ENCODE measurements around the gene ERC1. TPM values are rescaled to one million over a fixed set of nuclear protein-coding genes. Genes with fewer than 3 reads are reported as not detected.
"Not testable (repeated sequence)": the region's sequence is repeated elsewhere in the genome, so short reads cannot be mapped to it uniquely, and the experiment has no call there.

ERC1 gene
- total RNA-seq, 2 donors from 2014 or later: 53.2 to 53.4 TPM

DNA sequence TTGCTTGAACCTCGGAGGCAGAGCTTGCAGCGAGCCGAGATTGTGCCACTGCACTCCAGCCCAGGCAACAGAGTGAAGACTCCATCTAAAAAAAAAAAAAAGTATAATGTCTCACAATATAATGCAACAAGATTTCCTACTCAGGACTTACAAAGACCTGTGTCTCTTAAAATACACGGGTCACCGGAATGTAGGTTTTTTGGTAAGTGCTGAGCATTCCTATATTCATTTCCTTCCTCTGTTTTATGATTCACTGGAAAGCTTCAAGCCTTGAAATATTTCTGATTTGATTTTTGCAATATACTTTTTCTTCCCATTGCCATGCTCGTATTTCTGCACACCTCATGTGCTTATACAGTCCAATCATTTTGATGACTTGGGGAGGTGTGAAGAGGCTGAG is 357.6 kb downstream of the ERC1 start:
- intact Hi-C loops (cut with DNase I): no loop called here
- DNase-seq: no peak
- ATAC-seq: no peak

DNA sequence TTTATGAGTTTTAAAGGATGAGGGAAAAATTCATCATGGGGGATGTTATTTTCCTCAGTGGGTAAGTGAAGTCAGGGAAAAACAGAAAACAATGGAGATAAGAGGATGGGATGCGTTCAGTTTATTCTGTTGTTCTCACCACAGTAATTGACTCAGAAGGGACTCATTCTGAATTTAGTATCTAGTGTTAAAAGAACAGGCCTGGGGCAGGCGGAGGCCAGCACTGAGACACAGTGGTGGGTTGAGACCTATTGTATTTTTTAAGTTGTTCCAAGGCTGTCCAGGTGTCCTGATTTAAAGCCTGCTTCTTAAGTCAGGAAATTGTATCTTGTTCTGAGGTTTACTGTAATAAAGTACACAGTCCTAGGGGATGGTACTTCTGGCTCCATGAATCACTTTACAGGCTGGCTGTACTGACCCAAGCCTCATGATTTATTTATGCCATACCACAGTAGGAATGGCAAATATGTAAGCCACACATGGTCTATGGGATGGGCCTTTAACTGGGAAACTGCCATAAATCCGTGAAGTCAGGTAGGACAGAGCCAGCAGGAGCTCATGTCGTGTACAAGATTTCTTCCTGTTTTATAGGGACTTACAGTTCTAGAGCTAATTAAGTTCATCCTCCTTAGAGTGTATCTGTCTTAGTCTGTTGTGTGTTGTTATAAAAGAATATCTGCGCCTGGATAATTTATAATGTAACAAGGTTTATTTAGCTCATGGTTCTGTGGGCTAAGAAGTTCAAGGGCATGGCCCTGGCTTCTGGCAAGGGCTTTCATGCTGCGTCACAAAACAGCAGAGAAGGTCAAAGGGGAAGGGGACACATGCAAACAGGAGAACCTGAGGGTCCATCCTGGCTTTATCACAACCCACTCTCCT is 359.3 kb downstream of the ERC1 start:
- DNase-seq (no peak), ATAC-seq (peak in 1 of 2 donors; percentile 12)
- intact Hi-C loops (cut with DNase I): no loop called here

DNA sequence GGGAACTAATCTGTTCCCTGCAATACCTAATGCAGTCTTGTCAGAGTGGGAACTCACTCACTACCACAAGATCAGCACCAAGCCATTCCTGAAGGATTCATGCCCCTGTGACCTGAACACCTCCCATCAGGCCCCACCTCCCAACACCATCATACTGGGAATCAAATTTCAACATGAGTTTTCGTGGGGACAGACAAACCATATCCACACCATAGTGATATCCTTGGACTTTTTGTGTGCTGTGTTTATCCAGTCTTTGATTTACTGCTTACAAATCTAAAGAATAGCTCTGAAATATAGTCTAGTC is 359.9 kb downstream of the ERC1 start:
- ATAC-seq (no peak), DNase-seq (no peak)
- intact Hi-C loops (cut with DNase I): no loop called here

DNA sequence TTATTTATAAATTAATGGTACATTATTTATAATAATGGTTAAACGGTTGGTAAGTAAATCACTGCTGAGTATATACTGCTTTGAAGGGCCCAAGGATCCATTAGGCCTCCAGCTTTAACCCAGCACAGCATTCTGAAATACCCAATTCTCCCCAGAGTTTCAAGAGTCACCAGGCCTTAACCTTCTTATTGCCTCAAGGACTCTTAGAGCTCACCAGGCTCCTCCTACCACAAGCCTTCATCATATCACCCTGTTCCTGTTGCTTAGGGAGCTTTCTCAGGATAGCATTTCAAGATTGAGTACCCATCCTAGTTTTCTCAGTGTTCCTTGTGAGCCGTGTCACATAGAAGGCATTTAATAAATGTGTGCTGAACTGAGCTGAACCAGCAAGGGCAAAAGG is 360.9 kb downstream of the ERC1 start:
- intact Hi-C loops (cut with DNase I): no loop called here
- no peak for ATAC-seq

DNA sequence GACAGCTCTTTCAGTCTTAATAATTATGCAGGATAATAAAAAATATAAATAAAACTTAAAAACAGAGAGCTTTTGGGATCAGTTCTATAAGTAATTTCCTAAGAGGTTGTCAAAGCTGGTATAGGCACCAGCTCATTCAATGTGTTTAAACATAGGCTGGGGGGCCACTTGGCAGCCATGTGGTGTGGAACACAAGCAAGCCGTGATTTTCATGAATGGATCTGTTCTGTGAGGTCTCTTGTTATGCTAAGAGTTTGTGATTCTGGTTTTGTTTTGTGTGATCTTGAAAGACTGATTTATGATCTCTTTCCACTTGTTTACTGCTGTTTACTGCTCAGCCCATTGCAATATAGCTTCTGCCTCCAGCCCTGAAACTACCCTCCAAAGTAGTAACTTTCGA is 362.4 kb downstream of the ERC1 start:
- no peak for ATAC-seq
- intact Hi-C loops (cut with DNase I): no loop called here
- DNase-seq: no peak

More for the DNA sequence above, 360.9 kb downstream of the ERC1 start:
- DNase-seq: no peak

DNA sequence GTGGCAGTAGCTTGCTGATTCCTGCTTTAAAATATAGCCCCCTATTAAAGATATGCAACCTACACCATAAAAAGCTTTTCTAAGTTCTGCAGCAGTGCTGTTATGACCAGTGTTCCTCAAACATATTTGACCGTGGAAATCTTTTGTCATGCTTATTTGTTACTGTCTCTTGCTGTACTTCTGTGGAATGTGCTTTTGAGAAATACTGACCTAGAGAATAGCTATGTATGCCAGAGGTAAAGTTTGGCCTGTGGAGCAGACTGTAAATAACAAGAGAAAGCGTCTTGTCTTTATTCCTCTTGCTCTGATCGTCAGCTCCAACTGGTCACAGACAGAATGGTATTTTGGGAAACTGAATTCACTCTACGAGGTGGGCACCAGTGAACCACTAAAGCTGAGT is 364.4 kb downstream of the ERC1 start:
- ATAC-seq: no peak
- intact Hi-C loops (cut with DNase I): no loop called here

DNA sequence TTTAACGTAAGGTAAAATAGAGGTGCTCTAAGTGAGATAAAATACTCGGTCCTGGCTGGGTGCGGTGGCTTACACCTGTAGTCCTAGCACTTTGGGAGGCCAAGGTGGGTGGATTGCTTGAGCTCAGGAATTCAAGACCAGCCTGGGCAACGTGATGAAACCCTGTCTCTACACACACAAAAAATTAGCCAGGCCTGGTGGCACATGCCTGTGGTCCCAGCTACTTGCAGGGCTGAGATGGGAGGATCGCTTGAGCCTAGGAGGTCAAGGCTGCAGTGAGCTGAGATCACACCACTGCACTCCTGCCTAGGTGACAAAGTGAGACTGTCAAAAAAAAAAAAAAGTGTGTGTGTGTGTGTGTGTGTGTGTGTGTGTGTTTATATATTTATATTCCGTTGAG is 364.8 kb downstream of the ERC1 start:
- DNase-seq; ATAC-seq; intact Hi-C loops (cut with DNase I): not testable (repeated sequence)

More for the DNA sequence above, 364.4 kb downstream of the ERC1 start:
- DNase-seq: no peak

DNA sequence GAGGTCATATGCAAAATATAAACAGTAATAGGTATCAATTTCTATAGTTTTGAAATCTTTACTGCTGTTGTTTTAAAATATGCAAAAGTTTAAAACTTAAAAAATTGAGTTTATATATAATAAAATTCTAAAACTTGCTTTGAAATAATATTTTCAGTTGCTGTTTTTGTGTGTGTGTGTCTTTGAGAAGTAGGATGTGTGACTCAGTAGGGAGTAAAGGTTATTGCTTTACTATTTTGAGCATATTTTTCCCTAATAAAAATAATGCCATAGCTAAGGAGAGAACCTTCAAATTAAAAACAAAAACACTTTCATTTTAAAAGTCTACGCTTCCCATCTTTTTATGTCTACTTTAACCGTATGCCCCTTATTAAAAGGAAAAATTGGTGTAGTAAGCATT is 365.3 kb downstream of the ERC1 start:
- intact Hi-C loops (cut with DNase I): no loop called here
- no peak for ATAC-seq

DNA sequence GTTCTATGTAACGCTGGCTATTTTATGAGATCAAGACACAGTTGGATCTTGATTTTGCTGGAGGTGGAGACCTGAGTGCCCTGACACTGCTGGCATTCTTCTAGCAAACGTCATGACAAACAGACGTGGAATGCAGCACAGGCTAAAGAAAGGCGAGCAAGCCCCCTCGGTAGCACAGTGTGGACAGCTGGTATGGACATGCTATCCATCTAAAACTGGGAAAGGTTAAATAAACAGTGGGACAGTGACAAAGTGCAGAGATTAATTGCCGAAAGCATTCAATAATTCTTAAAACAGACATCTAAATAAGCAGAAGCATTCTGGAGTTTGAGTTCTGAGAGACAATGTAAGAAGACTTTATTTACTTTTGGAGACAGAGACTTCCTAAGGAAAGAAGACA is 366.1 kb downstream of the ERC1 start:
- intact Hi-C loops (cut with DNase I): no loop called here
- ATAC-seq (peak in 1 of 2 donors; percentile 66), DNase-seq (no peak)

More for the DNA sequence above, 365.3 kb downstream of the ERC1 start:
- no peak for DNase-seq

DNA sequence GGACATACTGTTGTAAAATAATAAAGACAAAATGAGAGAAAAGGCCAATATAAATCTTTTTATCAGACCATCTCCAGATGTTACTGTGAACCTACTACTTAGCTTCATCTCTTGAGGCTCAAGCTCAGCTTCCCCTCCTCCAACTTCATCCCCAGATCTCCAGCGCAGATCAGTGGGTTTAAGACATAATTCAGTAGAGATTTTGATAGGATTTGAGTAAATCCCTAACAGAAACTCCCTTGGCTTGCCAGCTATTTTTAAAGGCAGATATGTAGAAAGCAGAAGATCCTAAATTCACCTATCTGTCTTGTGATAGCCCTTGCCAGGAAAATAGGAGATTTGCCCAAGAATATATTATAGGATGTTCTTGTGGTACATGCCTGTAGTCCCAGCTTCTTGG is 366.7 kb downstream of the ERC1 start:
- intact Hi-C loops (cut with DNase I): no loop called here
- ATAC-seq: no peak
- DNase-seq: no peak

DNA sequence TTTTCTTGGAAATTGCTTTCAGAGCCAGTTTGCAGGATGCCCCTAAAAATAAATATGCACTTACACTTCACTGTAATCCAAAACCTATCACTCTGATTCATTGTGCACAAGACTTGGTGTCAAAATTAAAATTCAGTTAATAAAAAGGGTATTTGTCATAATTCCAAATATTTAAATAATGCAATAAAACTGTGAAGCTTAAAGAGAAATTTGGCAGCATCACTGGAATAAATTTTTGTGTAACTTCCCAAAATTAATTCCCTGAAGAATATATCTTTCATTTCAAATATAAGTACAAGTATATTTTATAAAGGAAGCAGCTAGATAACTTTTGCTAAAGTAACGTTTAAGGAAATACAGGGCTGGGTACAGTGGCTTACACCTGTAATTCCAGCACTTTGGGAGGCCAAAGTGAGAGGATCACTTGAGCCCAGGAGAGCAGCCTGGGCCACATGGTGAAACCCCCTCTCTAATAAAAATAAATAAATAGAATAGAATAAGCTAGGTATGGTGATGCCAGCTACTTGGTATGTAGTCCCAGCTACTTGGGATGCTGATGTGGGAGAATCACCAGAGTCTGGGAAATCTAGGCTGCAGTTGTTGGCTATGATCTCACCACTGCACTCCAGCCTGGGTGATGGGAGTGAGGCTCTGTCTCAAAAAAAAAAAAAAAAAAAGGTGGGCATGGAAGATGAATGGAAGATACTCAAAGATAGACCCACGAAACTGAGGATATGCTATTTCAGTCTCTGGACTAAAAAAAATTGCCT is 369.6 kb downstream of the ERC1 start:
- ATAC-seq (no peak), DNase-seq (no peak)
- intact Hi-C loops (cut with DNase I): no loop called here

DNA sequence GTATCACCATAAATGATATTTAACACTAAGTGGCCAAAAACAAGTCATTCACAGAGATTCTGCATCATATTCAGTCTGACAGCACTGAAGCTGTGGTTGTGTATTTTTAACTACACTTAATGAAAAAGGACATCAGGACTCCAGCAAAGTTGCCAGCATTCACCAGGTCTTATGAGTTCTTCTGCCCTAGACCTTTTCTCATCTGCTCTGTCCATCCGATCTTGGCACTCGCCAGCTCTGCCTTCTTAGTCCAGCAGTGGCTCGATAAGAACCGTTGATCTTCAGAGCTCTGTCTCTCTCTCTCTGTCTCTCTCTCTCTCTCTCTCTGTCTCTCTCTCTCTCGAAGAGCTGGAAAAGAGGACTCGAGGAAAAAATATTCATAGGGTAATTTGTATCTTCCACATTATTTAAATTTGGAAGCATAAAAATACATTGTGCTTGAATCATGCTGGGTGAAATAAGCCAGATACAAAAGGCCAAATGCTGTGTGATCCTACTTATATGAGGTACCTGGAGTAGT is 371.2 kb downstream of the ERC1 start:
- ATAC-seq (peak; percentile 12 to 49), DNase-seq (no peak)
- intact Hi-C loops (cut with DNase I): no loop called here

DNA sequence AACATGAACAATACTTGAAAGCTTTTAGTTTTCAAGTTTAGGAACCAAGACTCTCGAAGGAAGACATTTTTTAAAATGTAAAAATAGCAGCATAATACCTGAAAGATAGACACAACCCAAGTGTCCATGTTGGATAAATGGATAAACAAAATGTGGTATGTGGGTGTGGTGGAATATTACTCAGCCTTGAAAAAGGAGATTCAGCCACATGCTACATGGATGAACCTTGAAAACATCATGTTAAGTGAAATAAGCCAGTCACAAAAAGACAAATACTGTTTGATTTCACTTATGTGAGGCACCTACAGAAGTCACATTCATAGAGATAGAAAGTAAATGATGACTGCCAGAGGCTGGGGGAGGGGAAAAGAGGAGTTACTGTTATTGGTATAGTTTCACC is 374.7 kb downstream of the ERC1 start:
- no peak for DNase-seq
- intact Hi-C loops (cut with DNase I): loop anchor here in 1 of 2 donors (5.0 kb wide), 1 partner anchor 58 kb away; no protein-coding TSS in a partner anchor
- ATAC-seq: no peak

DNA sequence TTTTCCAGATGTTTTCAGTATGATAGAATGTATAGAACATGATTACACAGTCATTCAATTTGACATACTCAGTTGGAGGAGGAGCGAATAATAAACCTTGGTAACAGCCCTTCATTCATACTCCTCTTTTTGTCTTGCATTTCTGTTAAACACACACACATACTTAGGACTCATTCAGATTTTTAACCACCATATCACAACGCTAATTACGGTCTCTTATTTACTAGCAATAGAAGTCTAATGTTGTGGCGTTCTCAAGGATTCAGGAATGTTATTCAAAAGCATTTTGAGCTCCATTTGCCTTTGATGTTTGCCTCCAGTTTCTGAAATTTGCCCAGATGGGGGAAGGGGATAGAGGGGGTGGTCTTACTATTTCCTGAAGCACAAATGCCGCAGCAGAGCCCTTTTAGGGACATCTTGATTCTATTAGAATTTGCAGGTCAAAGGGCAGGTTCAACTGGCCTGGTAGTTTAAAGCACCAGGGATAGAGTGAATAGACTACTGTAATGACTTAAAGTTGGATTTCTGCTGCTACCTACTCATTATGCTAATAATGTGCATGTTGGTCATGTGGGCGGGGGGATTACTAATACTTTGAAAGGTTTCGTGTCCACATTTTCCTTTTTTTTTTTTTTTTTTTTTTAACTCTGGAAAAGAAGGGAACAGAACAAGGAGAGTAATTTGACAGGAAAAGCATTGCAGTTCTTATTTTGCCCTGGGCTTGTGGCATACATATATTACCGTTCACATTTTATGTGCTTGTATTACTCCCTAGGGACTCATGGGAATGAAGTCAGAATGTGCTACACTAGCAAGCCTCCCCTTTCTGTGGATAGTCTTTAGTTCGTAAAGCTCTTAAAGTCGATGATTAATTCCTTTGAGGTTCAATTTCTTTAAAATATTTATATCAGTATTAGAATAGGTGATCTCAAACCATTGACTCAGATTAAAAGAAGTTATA is 376.6 kb downstream of the ERC1 start:
- ATAC-seq: no peak
- no peak for DNase-seq
- intact Hi-C loops (cut with DNase I): loop anchor here in 1 of 2 donors (5.0 kb wide), 1 partner anchor 60 kb away; no protein-coding TSS in a partner anchor

DNA sequence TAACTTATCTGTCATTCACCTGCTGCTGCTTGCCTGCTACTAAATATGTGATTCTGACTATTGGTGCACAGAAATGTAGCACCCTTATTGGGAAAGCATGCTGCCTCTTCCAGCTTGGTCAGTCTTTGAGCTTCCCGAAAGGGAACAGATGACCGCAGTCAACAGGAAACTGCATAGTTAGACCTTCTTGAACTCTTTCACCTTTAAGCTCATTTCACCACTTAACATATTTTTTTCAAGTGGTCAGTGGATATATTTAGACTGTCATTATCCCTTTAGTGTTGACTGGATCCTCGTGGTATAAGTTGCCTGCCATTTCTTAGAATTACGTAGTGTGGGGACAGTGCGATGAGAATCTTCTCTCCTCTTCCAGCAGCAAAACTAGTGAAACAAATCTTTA is 378.4 kb downstream of the ERC1 start:
- ATAC-seq (peak; percentile 82 to 84), DNase-seq (no peak)
- intact Hi-C loops (cut with DNase I): loop anchor here in 1 of 2 donors (5.0 kb wide), 1 partner anchor 62 kb away; no protein-coding TSS in a partner anchor

DNA sequence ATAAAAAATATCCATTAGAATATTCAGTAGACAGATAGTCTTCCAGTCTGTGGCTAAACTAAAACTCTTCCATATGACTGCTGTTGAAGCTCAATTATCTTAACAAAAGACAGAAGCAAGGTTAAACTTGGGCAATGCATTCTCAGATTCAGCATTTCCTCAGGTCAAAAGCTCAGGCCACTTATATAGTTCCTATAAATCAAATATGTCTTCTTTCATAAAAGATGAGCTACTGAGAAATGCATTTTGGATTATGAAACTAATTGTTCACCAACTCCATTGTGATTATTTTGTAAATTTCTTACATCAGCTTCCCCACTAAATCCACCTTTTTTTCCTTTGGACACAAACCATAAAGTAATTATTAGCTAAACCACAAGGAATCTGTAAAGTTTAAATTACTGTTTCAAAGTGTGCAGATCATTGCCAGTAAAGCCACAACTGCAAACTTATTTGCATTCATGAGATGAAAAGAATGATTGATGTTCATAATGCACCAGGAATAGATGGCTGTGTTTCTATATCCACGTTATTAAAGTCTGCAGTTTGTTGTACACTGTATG is 379.0 kb downstream of the ERC1 start:
- ATAC-seq (no peak), DNase-seq (no peak)
- intact Hi-C loops (cut with DNase I): loop anchor here in 1 of 2 donors (5.0 kb wide), 1 partner anchor 63 kb away; no protein-coding TSS in a partner anchor

DNA sequence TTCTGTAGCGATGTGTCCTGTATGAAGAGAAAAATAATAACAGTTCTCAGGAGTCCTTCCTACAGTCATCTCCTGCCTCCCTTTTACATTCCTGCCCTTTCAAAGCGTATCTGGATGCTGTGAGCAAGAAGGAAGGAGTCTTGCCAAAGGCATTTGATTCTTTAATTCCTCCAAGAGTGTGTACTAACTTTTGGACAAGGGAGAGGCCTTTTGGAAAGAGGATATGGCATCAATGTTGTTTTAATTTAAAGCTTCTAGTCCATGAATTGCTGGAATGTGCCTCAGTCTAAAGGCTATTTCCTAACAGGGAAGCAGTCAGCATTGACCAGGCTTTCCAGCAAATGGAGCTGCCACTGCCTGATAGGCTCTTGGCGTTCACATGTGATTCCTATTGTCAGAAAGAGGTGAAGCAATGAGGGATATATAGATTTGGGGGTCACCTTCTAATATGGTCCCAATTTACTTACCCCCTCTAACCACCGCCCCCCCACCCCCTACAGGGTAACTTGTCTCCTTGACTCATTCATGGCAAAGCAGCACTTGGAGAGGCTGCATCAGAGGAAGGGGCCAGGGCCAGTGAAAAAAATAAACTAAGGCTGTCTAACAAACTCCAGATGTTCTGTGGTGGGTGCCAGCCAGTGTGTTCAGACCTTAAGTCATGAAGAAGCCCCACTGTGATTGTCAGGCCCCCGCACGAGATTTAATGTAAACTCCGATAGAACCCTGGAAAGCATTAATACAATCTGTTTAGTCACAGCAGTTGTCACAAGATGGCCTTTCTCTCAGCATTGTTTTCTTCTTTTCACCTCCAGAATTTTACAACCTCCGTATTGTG is 383.1 kb downstream of the ERC1 start:
- ATAC-seq (no peak), DNase-seq (no peak)
- intact Hi-C loops (cut with DNase I): no loop called here

DNA sequence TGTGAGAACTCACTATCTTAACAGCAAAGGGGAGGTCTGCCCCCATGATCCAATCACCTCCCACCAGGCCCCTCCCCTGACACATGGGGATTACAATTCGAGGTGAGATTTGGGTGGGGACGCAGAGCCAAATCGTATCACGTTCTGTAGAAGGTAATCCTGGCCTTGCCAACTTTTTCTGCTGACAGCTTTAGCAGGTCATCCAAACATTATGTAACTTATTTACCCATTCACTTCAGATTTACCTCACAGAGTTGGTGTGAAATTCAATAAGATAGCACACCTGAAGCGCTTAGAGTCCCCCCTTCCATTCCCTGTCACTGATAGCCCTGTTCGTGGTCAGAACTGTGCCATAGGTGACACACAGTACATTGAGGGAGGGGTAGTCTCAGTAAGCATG is 384.3 kb downstream of the ERC1 start:
- ATAC-seq (no peak), DNase-seq (no peak)
- intact Hi-C loops (cut with DNase I): no loop called here
